Measurements from ENCODE around the gene AOX1.
"Not testable (repeated sequence)": the region's sequence is repeated elsewhere in the genome, so short reads cannot be mapped to it uniquely, and the experiment has no call there.

The AOX1 gene

GRCh38 chr2:200603972-200604371, 18.2 kb downstream of the AOX1 start:
- DNase-seq: no peak

GRCh38 chr2:200604571-200605255, 18.9 kb downstream of the AOX1 start:
- no peak for DNase-seq

- no peak for DNase-seq
Observed at GRCh38 chr2:200608341-200609027, 22.7 kb downstream of the AOX1 start.

- DNase-seq: no peak
Observed at GRCh38 chr2:200609028-200609614, 23.3 kb downstream of the AOX1 start.

- not testable (repeated sequence) for DNase-seq
Observed at GRCh38 chr2:200610217-200610616, 24.4 kb downstream of the AOX1 start.

- DNase-seq: no peak
Observed at GRCh38 chr2:200613692-200614091, 27.9 kb downstream of the AOX1 start.

- DNase-seq: no peak
Observed at GRCh38 chr2:200614249-200614648, 28.4 kb downstream of the AOX1 start.

- no peak for DNase-seq
Observed at GRCh38 chr2:200615247-200615646, 29.4 kb downstream of the AOX1 start.

- no peak for DNase-seq
Observed at GRCh38 chr2:200616193-200616592, 30.4 kb downstream of the AOX1 start.

GRCh38 chr2:200616656-200617055, 30.8 kb downstream of the AOX1 start:
- DNase-seq: no peak

GRCh38 chr2:200617156-200618053, 31.6 kb downstream of the AOX1 start:
- DNase-seq: no peak

GRCh38 chr2:200618054-200618419, 32.2 kb downstream of the AOX1 start:
- no peak for DNase-seq

GRCh38 chr2:200618590-200619021, 32.8 kb downstream of the AOX1 start:
- no peak for DNase-seq

- no peak for DNase-seq
Observed at GRCh38 chr2:200619279-200619678, 33.5 kb downstream of the AOX1 start.

GRCh38 chr2:200620606-200621390, 35.0 kb downstream of the AOX1 start:
- DNase-seq: no peak

GRCh38 chr2:200622106-200622505, 36.3 kb downstream of the AOX1 start:
- no peak for DNase-seq

- DNase-seq: no peak
Observed at GRCh38 chr2:200624026-200624425, 38.2 kb downstream of the AOX1 start.

GRCh38 chr2:200624658-200625057, 38.8 kb downstream of the AOX1 start:
- no peak for DNase-seq

GRCh38 chr2:200625282-200625681, 39.5 kb downstream of the AOX1 start:
- DNase-seq: no peak

- no peak for DNase-seq
Observed at GRCh38 chr2:200625958-200626363, 40.1 kb downstream of the AOX1 start.

GRCh38 chr2:200627110-200627770, 41.4 kb downstream of the AOX1 start:
- no peak for DNase-seq

- not testable (repeated sequence) for DNase-seq
Observed at GRCh38 chr2:200628461-200628860, 42.6 kb downstream of the AOX1 start.

All from CD4-positive, alpha-beta T cell treated with Interleukin-17A for 4 hours (primary cell).